Tibial nerve (tissue), 3 donors: ENCODE measurements around the gene GOLPH3.

Experiments used
- POLR2A ChIP-seq, 2 donors: fragments of 450-650 bp; IDR thresholded peaks; one replicate each; pipeline ENCODE4 v1.6.1; 2017; ENCODE audit warnings: antibody characterized with exemption in 2 of 2, mild to moderate bottlenecking in 2 of 2, moderate library complexity in 2 of 2
- TF ChIP-seq, protein P1 (sequence below), 5 experiments: fragments of 200-600 bp in 3 of 5; fragments of 450-650 bp in 2 of 5; sonication (generic) in 3 of 5; IDR thresholded peaks; one replicate each; pipeline ENCODE4 v1.5.1; 2016 to 2019; ENCODE audit warnings: antibody characterized with exemption in 5 of 5, mild to moderate bottlenecking in 3 of 5, moderate library complexity in 2 of 5

DNA sequence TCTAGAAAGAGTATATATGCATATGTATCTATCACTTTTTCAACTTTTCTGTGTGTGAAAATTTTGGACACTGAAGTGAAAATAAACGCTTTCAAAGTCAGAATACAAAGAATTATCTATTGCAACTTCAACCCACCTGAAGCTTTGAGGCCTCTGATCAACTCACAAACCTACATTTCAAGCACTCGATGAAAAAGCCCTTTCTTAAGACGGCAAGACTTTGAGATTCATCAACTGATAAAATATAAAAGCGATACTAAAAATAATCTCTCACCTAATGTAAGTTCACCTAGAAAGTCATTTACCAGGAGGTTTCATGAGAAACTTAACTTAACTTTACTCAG lies 1.2 kb downstream of the GOLPH3 start:
- TF ChIP-seq, protein P1, sequence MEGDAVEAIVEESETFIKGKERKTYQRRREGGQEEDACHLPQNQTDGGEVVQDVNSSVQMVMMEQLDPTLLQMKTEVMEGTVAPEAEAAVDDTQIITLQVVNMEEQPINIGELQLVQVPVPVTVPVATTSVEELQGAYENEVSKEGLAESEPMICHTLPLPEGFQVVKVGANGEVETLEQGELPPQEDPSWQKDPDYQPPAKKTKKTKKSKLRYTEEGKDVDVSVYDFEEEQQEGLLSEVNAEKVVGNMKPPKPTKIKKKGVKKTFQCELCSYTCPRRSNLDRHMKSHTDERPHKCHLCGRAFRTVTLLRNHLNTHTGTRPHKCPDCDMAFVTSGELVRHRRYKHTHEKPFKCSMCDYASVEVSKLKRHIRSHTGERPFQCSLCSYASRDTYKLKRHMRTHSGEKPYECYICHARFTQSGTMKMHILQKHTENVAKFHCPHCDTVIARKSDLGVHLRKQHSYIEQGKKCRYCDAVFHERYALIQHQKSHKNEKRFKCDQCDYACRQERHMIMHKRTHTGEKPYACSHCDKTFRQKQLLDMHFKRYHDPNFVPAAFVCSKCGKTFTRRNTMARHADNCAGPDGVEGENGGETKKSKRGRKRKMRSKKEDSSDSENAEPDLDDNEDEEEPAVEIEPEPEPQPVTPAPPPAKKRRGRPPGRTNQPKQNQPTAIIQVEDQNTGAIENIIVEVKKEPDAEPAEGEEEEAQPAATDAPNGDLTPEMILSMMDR (IDR thresholded peaks at IDR 0.05): no peak
- TF ChIP-seq POLR2A (IDR thresholded peaks at IDR 0.05): no peak
